ENCODE data around the gene PRKCG. TPM values are rescaled to one million over a fixed set of nuclear protein-coding genes. Genes with fewer than 3 reads are reported as not detected.
"Not testable (repeated sequence)": the region's sequence is repeated elsewhere in the genome, so short reads cannot be mapped to it uniquely, and the experiment has no call there.

Gene PRKCG
- under 1 TPM in 2 of 3 donors, not detected in 1; 0.09 to 0.35 TPM for total RNA-seq
- long read RNA-seq, donor 1 = 0 reads
- long read RNA-seq, donor 2 = 0 reads

GRCh38 chr19:53881482-53882390 lies at the start of gene PRKCG:
Gene PRKCG, plus strand, starts transcription at chr19:53882197. Its CDS starts 298 bp downstream, at chr19:53882495.
- H3K4me1 ChIP-seq (ENCODE audit: low read depth) = peaks cover 22% of the 10 kb centered on the region
- H3K4me3 ChIP-seq = no peak within 1 kb of the TSS
- peak; percentile 60 for ATAC-seq
- intact Hi-C loops (cut with DNase I, micrococcal nuclease) = no loop called here
- TF ChIP-seq, protein P1, sequence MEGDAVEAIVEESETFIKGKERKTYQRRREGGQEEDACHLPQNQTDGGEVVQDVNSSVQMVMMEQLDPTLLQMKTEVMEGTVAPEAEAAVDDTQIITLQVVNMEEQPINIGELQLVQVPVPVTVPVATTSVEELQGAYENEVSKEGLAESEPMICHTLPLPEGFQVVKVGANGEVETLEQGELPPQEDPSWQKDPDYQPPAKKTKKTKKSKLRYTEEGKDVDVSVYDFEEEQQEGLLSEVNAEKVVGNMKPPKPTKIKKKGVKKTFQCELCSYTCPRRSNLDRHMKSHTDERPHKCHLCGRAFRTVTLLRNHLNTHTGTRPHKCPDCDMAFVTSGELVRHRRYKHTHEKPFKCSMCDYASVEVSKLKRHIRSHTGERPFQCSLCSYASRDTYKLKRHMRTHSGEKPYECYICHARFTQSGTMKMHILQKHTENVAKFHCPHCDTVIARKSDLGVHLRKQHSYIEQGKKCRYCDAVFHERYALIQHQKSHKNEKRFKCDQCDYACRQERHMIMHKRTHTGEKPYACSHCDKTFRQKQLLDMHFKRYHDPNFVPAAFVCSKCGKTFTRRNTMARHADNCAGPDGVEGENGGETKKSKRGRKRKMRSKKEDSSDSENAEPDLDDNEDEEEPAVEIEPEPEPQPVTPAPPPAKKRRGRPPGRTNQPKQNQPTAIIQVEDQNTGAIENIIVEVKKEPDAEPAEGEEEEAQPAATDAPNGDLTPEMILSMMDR (IDR thresholded peaks at IDR 0.05) = peak; percentile 46
- no peaks in the 10 kb centered on the region for H3K9me3 ChIP-seq
- H3K36me3 ChIP-seq (ENCODE audit: low read depth) = no peaks in the 10 kb centered on the region
- DNase-seq = peak; percentile 56 to 76 (median 72)

DNA sequence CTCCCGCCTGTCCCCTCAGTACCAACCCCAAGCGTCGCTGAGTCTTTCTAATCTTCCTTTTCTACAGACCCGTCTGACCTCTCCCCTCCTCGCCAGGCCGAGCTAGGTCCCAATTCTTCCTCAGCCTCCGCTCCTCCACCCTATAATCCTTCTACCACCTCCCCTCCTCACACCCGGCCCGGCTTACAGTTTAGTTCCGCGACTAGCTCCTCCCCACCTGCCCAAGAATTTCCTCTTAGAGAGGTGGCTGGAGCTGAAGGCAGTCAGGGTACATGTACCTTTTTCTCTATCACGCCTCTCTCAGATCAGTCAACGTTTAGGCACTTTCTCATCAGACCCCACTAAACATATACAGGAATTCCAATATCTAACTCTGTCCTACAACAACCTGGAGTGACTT lies 49.1 kb upstream of the PRKCG start:
- peak in 1 of 3 donors; percentile 7 for DNase-seq
- H3K4me1 ChIP-seq (ENCODE audit: low read depth); H3K36me3 ChIP-seq (ENCODE audit: low read depth); ATAC-seq; intact Hi-C loops (cut with DNase I, micrococcal nuclease); H3K9me3 ChIP-seq; H3K4me3 ChIP-seq: not testable (repeated sequence)

- H3K4me3 ChIP-seq; DNase-seq; intact Hi-C loops (cut with DNase I, micrococcal nuclease); H3K36me3 ChIP-seq (ENCODE audit: low read depth); ATAC-seq; H3K4me1 ChIP-seq (ENCODE audit: low read depth); H3K9me3 ChIP-seq: not testable (repeated sequence)
Observed at GRCh38 chr19:53838446-53838845, 43.6 kb upstream of the PRKCG start.

DNA sequence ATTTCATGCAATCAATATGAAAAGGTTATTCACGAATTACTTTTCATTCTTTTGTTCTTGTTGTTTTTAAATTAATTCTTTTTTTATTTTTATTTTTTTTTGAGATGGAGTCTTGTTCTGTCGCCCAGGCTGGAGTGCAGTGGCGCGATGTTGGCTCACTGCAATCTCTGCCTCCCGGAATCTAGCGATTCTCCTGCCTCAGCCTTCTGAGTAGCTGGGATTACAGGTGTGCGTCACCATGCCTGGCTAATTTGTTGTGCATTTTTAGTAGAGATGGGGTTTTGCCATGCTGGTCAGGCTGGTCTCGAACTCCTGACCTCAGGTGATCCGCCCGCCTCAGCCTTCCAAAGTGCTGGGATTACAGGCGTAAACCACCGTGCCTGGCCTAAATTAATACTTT lies 41.8 kb upstream of the PRKCG start:
- intact Hi-C loops (cut with DNase I, micrococcal nuclease) = loop anchor here in 1 of 2 donors (5.0 kb wide), 1 partner anchor 182 kb away; no protein-coding TSS in a partner anchor
- not testable (repeated sequence) for DNase-seq; H3K4me3 ChIP-seq; H3K9me3 ChIP-seq; H3K36me3 ChIP-seq (ENCODE audit: low read depth); ATAC-seq; H3K4me1 ChIP-seq (ENCODE audit: low read depth)

DNA sequence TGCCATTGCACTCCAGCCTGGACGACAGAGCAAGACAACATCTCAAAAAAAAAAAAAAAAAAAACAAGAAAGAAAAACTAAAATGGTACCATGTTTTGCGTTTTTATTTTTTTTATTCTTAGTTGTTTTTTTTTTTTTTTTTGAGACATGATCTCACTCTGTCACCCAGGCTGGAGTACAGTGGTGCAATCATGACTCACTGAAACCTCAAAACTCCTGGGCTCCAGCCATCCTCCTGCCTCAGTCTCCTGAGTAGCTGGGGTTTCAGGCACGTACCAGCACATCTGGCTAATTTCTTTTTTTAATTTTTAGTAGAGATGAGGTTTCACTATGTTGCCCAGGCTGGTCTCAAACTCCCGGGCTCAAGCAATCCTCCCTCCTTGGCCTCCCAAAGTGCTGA lies 41.1 kb upstream of the PRKCG start:
- not testable (repeated sequence) for H3K4me1 ChIP-seq (ENCODE audit: low read depth); H3K36me3 ChIP-seq (ENCODE audit: low read depth); ATAC-seq; H3K9me3 ChIP-seq; H3K4me3 ChIP-seq
- intact Hi-C loops (cut with DNase I, micrococcal nuclease) = loop anchor here in 1 of 2 donors (5.0 kb wide), 1 partner anchor 181 kb away; no protein-coding TSS in a partner anchor
- peak in 1 of 3 donors; percentile 10 for DNase-seq

DNA sequence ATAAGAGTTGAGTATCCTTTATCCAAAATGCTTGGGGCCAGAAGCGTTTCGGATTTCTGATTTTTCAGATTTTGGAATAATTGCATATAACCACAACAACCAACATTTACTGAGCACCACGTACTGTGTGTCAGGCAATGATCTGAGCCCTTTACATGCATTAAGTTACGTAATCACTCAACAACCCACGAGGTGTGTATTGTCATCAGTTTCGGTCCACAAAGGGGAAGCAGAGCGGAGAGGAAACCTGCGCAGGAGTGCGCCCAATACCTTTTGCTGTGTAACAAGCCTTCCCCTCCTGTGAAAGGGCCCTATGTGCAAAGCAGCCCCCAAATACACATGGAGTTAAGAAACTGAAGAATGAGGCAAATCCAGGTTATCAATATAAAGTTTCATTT lies 37.1 kb upstream of the PRKCG start:
- Histone ChIP-seq H3K4me3 (no peak overlapping the region), H3K9me3 (no peaks in the 10 kb centered on the region), H3K4me1 (ENCODE audit: low read depth) (no peaks in the 10 kb centered on the region), H3K36me3 (ENCODE audit: low read depth) (no peaks in the 10 kb centered on the region)
- DNase-seq (no peak), ATAC-seq (no peak)
- TF ChIP-seq, protein P1 (IDR thresholded peaks at IDR 0.05) = no peak
- intact Hi-C loops (cut with DNase I, micrococcal nuclease) = loop anchor here in 1 of 2 donors (5.0 kb wide), 1 partner anchor 177 kb away; no protein-coding TSS in a partner anchor

- Histone ChIP-seq H3K36me3 (ENCODE audit: low read depth) (no peaks in the 10 kb centered on the region), H3K4me3 (no peak overlapping the region), H3K9me3 (no peaks in the 10 kb centered on the region), H3K4me1 (ENCODE audit: low read depth) (no peaks in the 10 kb centered on the region)
- ATAC-seq (no peak), DNase-seq (no peak)
- intact Hi-C loops (cut with DNase I, micrococcal nuclease) = no loop called here
- TF ChIP-seq, protein P1 (IDR thresholded peaks at IDR 0.05) = no peak
Observed at GRCh38 chr19:53847555-53847954, 34.4 kb upstream of the PRKCG start.

All from mucosa of descending colon (tissue), 3 donors.